Uterus (tissue), 4 donors: ENCODE data around the gene STYXL1. TPM values are rescaled to one million over a fixed set of nuclear protein-coding genes. Genes with fewer than 3 reads are reported as not detected.
"Not testable (repeated sequence)": the region's sequence is repeated elsewhere in the genome, so short reads cannot be mapped to it uniquely, and the experiment has no call there.

Experiments used
- DNase-seq, 2 donors: peaks; one replicate each; pipeline ENCODE4 v3.0.0-alpha.2; 2019 to 2020
- H3K27ac ChIP-seq, 2 donors: fragments of 200-600 bp; sonication (generic); 1 replicate in 1 of 2; 2 replicates in 1 of 2; pipeline ENCODE4 v1.5.1; 2016 to 2018
- H3K27me3 ChIP-seq, 2 donors: fragments of 200-600 bp; sonication (generic); one replicate each; pipeline ENCODE4 v1.5.1; 2018 to 2019; ENCODE audit warnings: control low read depth in 1 of 2
- H3K36me3 ChIP-seq, 2 donors: fragments of 200-600 bp; sonication (generic); one replicate each; pipeline ENCODE4 v1.5.1; 2019; ENCODE audit warnings: control low read depth in 1 of 2
- H3K4me1 ChIP-seq, 2 donors: fragments of 200-600 bp; sonication (generic); one replicate each; pipeline ENCODE4 v1.5.1; 2018 to 2019; ENCODE audit warnings: control low read depth in 1 of 2
- H3K4me3 ChIP-seq, 2 donors: fragments of 200-600 bp; sonication (generic); 1 replicate in 1 of 2; 2 replicates in 1 of 2; pipeline ENCODE4 v1.5.1; 2018 to 2019; ENCODE audit warnings: mild to moderate bottlenecking in 1 of 2
- H3K9me3 ChIP-seq, 2 donors: fragments of 200-600 bp; sonication (generic); one replicate each; pipeline ENCODE4 v1.5.1; 2019; ENCODE audit warnings: control low read depth in 1 of 2
- CTCF ChIP-seq, 4 experiments: fragments of 200-600 bp in 2 of 4; fragments of 450-650 bp in 2 of 4; sonication (generic) in 2 of 4; IDR thresholded peaks; one replicate each; pipeline ENCODE4 v1.5.1; 2016 to 2019; ENCODE audit warnings: antibody characterized with exemption in 4 of 4, mild to moderate bottlenecking in 2 of 4, moderate library complexity in 1 of 4
- POLR2A ChIP-seq, 2 donors: fragments of 450-650 bp; IDR thresholded peaks; one replicate each; pipeline ENCODE4 v1.6.1; 2016; ENCODE audit warnings: antibody characterized with exemption in 2 of 2, mild to moderate bottlenecking in 1 of 2, moderate library complexity in 1 of 2
- intact Hi-C: fragments of 100-400 bp; cut with DNase I; formaldehyde crosslinking; loops from one replicate; pipeline ENCODE4 v1.15.1; 2023; ENCODE audit warnings: low total_unique reads
- total RNA-seq, 4 donors: library from RNA; depleted of rRNA in 3 of 4; stranded (reverse); fragments of >200 nt in 3 of 4; gene quantifications; one replicate each; pipeline versions ENCODE4 v1.1.0 to v1.2.4, GENCODE V29; 2014 to 2023
- donor health status: DM: yes; HTN: yes; CAD: no.

The STYXL1 gene
- total RNA-seq, 4 donors from 2014 or later, result 4.4 to 27.3 (median 14.1) TPM

- H3K27me3 ChIP-seq, result no peaks in the 10 kb centered on the region
- no peaks in the 10 kb centered on the region for H3K9me3 ChIP-seq
- H3K27ac ChIP-seq, result no peak overlapping the region
- TF ChIP-seq POLR2A (IDR thresholded peaks at IDR 0.05) (no peak), CTCF (IDR thresholded peaks at IDR 0.05) (no peak)
- no peaks in the 10 kb centered on the region for H3K4me1 ChIP-seq
- H3K36me3 ChIP-seq, result no peaks in the 10 kb centered on the region
- intact Hi-C loops, result no loop called here
- no peak overlapping the region for H3K4me3 ChIP-seq
- DNase-seq, result no peak
Measured at GRCh38 chr7:76089865-76090475, 42.2 kb upstream of the STYXL1 start.

DNA sequence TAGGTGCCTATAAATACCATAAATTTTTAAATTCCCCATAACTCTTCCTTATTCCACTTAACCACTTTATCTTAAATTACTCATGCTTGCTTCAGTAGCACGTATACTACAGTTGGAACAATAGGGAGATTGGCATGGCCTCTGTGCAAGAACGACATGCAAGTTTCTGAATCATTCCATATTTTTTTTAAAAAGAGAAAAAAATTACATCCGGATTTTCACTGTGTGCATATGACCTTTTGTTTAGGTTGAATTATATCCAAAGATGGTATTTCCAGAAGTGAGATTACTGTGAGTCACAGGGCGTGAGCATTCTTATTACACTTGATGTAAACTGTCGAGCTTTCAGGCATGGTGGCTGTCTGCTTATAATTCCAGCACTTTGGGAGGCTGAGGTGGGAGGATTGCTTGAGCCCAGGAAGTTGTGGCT lies 39.6 kb upstream of the STYXL1 start:
- DNase-seq, H3K27ac ChIP-seq, H3K4me3 ChIP-seq, H3K4me1 ChIP-seq, H3K36me3 ChIP-seq, H3K27me3 ChIP-seq, H3K9me3 ChIP-seq, intact Hi-C loops: not testable (repeated sequence)

GRCh38 chr7:76086070-76086469 lies 38.3 kb upstream of the STYXL1 start:
- TF ChIP-seq CTCF (IDR thresholded peaks at IDR 0.05) (no peak), POLR2A (IDR thresholded peaks at IDR 0.05) (no peak)
- intact Hi-C loops, result no loop called here
- no peak for DNase-seq
- Histone ChIP-seq H3K4me3 (no peak overlapping the region), H3K27me3 (no peaks in the 10 kb centered on the region), H3K4me1 (no peaks in the 10 kb centered on the region), H3K9me3 (no peaks in the 10 kb centered on the region), H3K27ac (no peak overlapping the region), H3K36me3 (no peaks in the 10 kb centered on the region)

GRCh38 chr7:76084115-76084514 lies 36.3 kb upstream of the STYXL1 start:
- H3K27ac ChIP-seq, DNase-seq, H3K27me3 ChIP-seq, H3K4me1 ChIP-seq, H3K4me3 ChIP-seq, intact Hi-C loops, H3K9me3 ChIP-seq, H3K36me3 ChIP-seq: not testable (repeated sequence)

DNA sequence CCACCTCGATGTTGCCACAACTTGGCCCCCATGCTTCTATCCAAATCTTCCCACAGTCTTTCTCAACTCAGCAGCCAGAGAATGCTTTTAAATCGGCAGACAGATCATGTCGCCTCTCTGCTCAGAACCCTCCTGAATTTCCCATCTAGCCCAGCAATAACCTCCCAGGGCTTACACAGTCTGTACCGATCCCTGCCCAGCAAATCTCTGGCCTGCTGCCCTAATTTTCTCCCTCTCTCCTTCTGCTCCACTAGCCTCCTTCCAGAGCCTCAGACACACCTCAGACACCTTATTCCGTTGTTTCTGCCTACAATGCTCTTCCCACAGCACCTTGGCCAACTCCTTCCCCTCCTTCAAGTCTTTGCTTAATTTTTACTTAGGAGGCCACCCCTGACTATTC lies 32.4 kb upstream of the STYXL1 start:
- Histone ChIP-seq H3K4me3 (no peak overlapping the region), H3K4me1 (no peaks in the 10 kb centered on the region), H3K27ac (no peak overlapping the region), H3K27me3 (no peaks in the 10 kb centered on the region), H3K9me3 (no peaks in the 10 kb centered on the region), H3K36me3 (no peaks in the 10 kb centered on the region)
- TF ChIP-seq POLR2A (IDR thresholded peaks at IDR 0.05) (no peak), CTCF (IDR thresholded peaks at IDR 0.05) (no peak)
- intact Hi-C loops, result no loop called here
- DNase-seq, result no peak

- no peak overlapping the region for H3K27ac ChIP-seq
- no peaks in the 10 kb centered on the region for H3K27me3 ChIP-seq
- H3K4me3 ChIP-seq, result no peak overlapping the region
- TF ChIP-seq POLR2A (IDR thresholded peaks at IDR 0.05), result no peak
- H3K4me1 ChIP-seq, result no peaks in the 10 kb centered on the region
- no peaks in the 10 kb centered on the region for H3K36me3 ChIP-seq
- H3K9me3 ChIP-seq, result no peaks in the 10 kb centered on the region
- intact Hi-C loops, result no loop called here
- no peak for DNase-seq
Measured at GRCh38 chr7:76077435-76077834, 29.6 kb upstream of the STYXL1 start.

- no peaks in the 10 kb centered on the region for H3K36me3 ChIP-seq
- no peaks in the 10 kb centered on the region for H3K27me3 ChIP-seq
- no peak for TF ChIP-seq POLR2A (IDR thresholded peaks at IDR 0.05)
- TF ChIP-seq CTCF (IDR thresholded peaks at IDR 0.05), result no peak
- no peaks in the 10 kb centered on the region for H3K4me1 ChIP-seq
- H3K27ac ChIP-seq, result no peak overlapping the region
- no peak for DNase-seq
- H3K4me3 ChIP-seq, result no peak overlapping the region
- no peaks in the 10 kb centered on the region for H3K9me3 ChIP-seq
- intact Hi-C loops, result no loop called here
Measured at GRCh38 chr7:76076995-76077394, 29.2 kb upstream of the STYXL1 start.
